Measurements from ENCODE around the gene ZNF576. TPM values are rescaled to one million over a fixed set of nuclear protein-coding genes. Genes with fewer than 3 reads are reported as not detected.

Gene ZNF576
- total and polyA plus RNA-seq, 2 of the 13 experiments (the other 11 are each of a cell fraction or from before 2014, with no cell fraction given) = 7.2 to 9.6 TPM

DNA sequence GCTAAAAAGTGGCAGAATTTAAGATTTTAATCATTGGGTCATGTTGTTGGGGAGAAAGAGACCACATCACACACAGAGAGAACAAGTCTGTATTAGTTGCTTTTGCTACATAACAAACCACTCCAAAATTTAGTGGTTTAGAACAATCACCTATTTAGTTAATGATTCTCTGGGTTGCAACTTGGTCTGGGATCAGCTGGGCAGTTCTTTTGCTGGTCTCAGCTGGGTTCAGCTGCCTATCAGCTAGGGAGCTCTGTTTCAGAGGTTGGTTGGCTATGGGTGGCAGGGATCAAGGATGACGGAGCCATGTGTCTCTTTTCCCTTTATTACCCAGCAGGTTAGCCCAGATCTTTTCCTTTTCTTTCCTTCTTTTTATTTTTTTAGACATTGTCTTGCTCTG, 11.9 kb upstream of the ZNF576 start (continued):
- no peak for TF ChIP-seq ZSCAN9 (CRISPR knock-in tag; IDR thresholded peaks at IDR 0.05; ENCODE audit: borderline replicate concordance)
- TF ChIP-seq ZNF546 (CRISPR knock-in tag; conservative IDR thresholded peaks at IDR 0.05) = no peak
- no peak for TF ChIP-seq SP5 (CRISPR knock-in tag; IDR thresholded peaks at IDR 0.05; ENCODE audit: borderline replicate concordance, low read depth)
- TF ChIP-seq MED8 (CRISPR knock-in tag; IDR thresholded peaks at IDR 0.05; ENCODE audit: insufficient replicate concordance) = no peak
- TF ChIP-seq ZNF713 (CRISPR knock-in tag; IDR thresholded peaks at IDR 0.05) = no peak
- peak; percentile 65; the same call in 1 of the 2 replicates for TF ChIP-seq ZNF331 (CRISPR knock-in tag; IDR thresholded peaks at IDR 0.05)
- TF ChIP-seq, protein P1, sequence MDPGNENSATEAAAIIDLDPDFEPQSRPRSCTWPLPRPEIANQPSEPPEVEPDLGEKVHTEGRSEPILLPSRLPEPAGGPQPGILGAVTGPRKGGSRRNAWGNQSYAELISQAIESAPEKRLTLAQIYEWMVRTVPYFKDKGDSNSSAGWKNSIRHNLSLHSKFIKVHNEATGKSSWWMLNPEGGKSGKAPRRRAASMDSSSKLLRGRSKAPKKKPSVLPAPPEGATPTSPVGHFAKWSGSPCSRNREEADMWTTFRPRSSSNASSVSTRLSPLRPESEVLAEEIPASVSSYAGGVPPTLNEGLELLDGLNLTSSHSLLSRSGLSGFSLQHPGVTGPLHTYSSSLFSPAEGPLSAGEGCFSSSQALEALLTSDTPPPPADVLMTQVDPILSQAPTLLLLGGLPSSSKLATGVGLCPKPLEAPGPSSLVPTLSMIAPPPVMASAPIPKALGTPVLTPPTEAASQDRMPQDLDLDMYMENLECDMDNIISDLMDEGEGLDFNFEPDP (CRISPR knock-in tag; conservative IDR thresholded peaks at IDR 0.05) = 0 out of 2 replicates have a peak, but pooled peaks have one; percentile 21
- TF ChIP-seq SMC3 (IDR thresholded peaks at IDR 0.05; ENCODE audit: low read length) = no peak
- TF ChIP-seq ZFP90 (CRISPR knock-in tag; IDR thresholded peaks at IDR 0.05; ENCODE audit: borderline replicate concordance) = no peak
- TF ChIP-seq, protein P2, sequence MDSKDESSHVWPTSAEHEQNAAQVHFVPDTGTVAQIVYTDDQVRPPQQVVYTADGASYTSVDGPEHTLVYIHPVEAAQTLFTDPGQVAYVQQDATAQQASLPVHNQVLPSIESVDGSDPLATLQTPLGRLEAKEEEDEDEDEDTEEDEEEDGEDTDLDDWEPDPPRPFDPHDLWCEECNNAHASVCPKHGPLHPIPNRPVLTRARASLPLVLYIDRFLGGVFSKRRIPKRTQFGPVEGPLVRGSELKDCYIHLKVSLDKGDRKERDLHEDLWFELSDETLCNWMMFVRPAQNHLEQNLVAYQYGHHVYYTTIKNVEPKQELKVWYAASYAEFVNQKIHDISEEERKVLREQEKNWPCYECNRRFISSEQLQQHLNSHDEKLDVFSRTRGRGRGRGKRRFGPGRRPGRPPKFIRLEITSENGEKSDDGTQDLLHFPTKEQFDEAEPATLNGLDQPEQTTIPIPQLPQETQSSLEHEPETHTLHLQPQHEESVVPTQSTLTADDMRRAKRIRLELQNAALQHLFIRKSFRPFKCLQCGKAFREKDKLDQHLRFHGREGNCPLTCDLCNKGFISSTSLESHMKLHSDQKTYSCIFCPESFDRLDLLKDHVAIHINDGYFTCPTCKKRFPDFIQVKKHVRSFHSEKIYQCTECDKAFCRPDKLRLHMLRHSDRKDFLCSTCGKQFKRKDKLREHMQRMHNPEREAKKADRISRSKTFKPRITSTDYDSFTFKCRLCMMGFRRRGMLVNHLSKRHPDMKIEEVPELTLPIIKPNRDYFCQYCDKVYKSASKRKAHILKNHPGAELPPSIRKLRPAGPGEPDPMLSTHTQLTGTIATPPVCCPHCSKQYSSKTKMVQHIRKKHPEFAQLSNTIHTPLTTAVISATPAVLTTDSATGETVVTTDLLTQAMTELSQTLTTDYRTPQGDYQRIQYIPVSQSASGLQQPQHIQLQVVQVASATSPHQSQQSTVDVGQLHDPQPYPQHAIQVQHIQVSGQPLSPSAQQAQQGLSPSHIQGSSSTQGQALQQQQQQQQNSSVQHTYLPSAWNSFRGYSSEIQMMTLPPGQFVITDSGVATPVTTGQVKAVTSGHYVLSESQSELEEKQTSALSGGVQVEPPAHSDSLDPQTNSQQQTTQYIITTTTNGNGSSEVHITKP (CRISPR knock-in tag; IDR thresholded peaks at IDR 0.05; ENCODE audit: low read depth) = no peak
- TF ChIP-seq ZKSCAN5 (CRISPR knock-in tag; IDR thresholded peaks at IDR 0.05) = no peak
- TF ChIP-seq DNMT1 (CRISPR knock-in tag; IDR thresholded peaks at IDR 0.05) = no peak
- no peak for TF ChIP-seq MIXL1 (CRISPR knock-in tag; IDR thresholded peaks at IDR 0.05)
- no peak for TF ChIP-seq ZSCAN22 (CRISPR knock-in tag; IDR thresholded peaks at IDR 0.05)
- TF ChIP-seq NPAS2 (CRISPR knock-in tag; IDR thresholded peaks at IDR 0.05; ENCODE audit: borderline replicate concordance) = no peak
- TF ChIP-seq, protein P3, sequence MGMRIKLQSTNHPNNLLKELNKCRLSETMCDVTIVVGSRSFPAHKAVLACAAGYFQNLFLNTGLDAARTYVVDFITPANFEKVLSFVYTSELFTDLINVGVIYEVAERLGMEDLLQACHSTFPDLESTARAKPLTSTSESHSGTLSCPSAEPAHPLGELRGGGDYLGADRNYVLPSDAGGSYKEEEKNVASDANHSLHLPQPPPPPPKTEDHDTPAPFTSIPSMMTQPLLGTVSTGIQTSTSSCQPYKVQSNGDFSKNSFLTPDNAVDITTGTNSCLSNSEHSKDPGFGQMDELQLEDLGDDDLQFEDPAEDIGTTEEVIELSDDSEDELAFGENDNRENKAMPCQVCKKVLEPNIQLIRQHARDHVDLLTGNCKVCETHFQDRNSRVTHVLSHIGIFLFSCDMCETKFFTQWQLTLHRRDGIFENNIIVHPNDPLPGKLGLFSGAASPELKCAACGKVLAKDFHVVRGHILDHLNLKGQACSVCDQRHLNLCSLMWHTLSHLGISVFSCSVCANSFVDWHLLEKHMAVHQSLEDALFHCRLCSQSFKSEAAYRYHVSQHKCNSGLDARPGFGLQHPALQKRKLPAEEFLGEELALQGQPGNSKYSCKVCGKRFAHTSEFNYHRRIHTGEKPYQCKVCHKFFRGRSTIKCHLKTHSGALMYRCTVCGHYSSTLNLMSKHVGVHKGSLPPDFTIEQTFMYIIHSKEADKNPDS (CRISPR knock-in tag; IDR thresholded peaks at IDR 0.05) = no peak
- 0 out of 2 replicates have a peak, but pooled peaks have one; percentile 19 for TF ChIP-seq ZNF12 (CRISPR knock-in tag; IDR thresholded peaks at IDR 0.05)
- no peak for TF ChIP-seq EZH2 (conservative IDR thresholded peaks at IDR 0.05; ENCODE audit: low read depth, low read length)
- TF ChIP-seq, protein P4, sequence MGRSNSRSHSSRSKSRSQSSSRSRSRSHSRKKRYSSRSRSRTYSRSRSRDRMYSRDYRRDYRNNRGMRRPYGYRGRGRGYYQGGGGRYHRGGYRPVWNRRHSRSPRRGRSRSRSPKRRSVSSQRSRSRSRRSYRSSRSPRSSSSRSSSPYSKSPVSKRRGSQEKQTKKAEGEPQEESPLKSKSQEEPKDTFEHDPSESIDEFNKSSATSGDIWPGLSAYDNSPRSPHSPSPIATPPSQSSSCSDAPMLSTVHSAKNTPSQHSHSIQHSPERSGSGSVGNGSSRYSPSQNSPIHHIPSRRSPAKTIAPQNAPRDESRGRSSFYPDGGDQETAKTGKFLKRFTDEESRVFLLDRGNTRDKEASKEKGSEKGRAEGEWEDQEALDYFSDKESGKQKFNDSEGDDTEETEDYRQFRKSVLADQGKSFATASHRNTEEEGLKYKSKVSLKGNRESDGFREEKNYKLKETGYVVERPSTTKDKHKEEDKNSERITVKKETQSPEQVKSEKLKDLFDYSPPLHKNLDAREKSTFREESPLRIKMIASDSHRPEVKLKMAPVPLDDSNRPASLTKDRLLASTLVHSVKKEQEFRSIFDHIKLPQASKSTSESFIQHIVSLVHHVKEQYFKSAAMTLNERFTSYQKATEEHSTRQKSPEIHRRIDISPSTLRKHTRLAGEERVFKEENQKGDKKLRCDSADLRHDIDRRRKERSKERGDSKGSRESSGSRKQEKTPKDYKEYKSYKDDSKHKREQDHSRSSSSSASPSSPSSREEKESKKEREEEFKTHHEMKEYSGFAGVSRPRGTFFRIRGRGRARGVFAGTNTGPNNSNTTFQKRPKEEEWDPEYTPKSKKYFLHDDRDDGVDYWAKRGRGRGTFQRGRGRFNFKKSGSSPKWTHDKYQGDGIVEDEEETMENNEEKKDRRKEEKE (IDR thresholded peaks at IDR 0.05) = no peak
- no peak for TF ChIP-seq NFE2L2 (IDR thresholded peaks at IDR 0.05; ENCODE audit: low read length)
- TF ChIP-seq ZNF432 (CRISPR knock-in tag; IDR thresholded peaks at IDR 0.05; ENCODE audit: borderline replicate concordance) = no peak
- TF ChIP-seq ZNF44 (CRISPR knock-in tag; IDR thresholded peaks at IDR 0.05) = no peak
